Measurements from ENCODE around the gene TENM4.

TENM4 gene

GRCh38 chr11:78935398-78936068 is 505.3 kb downstream of the TENM4 start:
- no peak for DNase-seq (ENCODE audit: low read depth)

GRCh38 chr11:78933350-78933749 is 507.5 kb downstream of the TENM4 start:
- no peak for DNase-seq (ENCODE audit: low read depth)

- DNase-seq (ENCODE audit: low read depth), result no peak
These were observed 508.1 kb downstream of the TENM4 start for GRCh38 chr11:78932757-78933156.

- no peak for DNase-seq (ENCODE audit: low read depth)
These were observed 508.9 kb downstream of the TENM4 start for GRCh38 chr11:78931891-78932290.

GRCh38 chr11:78930810-78931523 is 509.9 kb downstream of the TENM4 start:
- DNase-seq (ENCODE audit: low read depth), result no peak

GRCh38 chr11:78929906-78930220 is 511.0 kb downstream of the TENM4 start:
- DNase-seq (ENCODE audit: low read depth), result no peak

GRCh38 chr11:78929207-78929905 is 511.5 kb downstream of the TENM4 start:
- DNase-seq (ENCODE audit: low read depth), result no peak

- DNase-seq (ENCODE audit: low read depth), result no peak
These were observed 513.3 kb downstream of the TENM4 start for GRCh38 chr11:78927511-78927910.

- no peak for DNase-seq (ENCODE audit: low read depth)
These were observed 514.0 kb downstream of the TENM4 start for GRCh38 chr11:78926633-78927338.

GRCh38 chr11:78925387-78925786 is 515.4 kb downstream of the TENM4 start:
- no peak for DNase-seq (ENCODE audit: low read depth)

- DNase-seq (ENCODE audit: low read depth), result no peak
These were observed 517.8 kb downstream of the TENM4 start for GRCh38 chr11:78922859-78923625.

- DNase-seq (ENCODE audit: low read depth), result no peak
These were observed 519.3 kb downstream of the TENM4 start for GRCh38 chr11:78921509-78921908.

- DNase-seq (ENCODE audit: low read depth), result no peak
These were observed 520.5 kb downstream of the TENM4 start for GRCh38 chr11:78920329-78920728.

- no peak for DNase-seq (ENCODE audit: low read depth)
These were observed 524.1 kb downstream of the TENM4 start for GRCh38 chr11:78916759-78917158.

- no peak for DNase-seq (ENCODE audit: low read depth)
These were observed 526.3 kb downstream of the TENM4 start for GRCh38 chr11:78914503-78914902.

- DNase-seq (ENCODE audit: low read depth), result no peak
These were observed 528.1 kb downstream of the TENM4 start for GRCh38 chr11:78912778-78913177.

GRCh38 chr11:78910322-78910721 is 530.5 kb downstream of the TENM4 start:
- no peak for DNase-seq (ENCODE audit: low read depth)

GRCh38 chr11:78909386-78909785 is 531.4 kb downstream of the TENM4 start:
- DNase-seq (ENCODE audit: low read depth), result no peak

- DNase-seq (ENCODE audit: low read depth), result no peak
These were observed 533.2 kb downstream of the TENM4 start for GRCh38 chr11:78907636-78908035.

- DNase-seq (ENCODE audit: low read depth), result no peak
These were observed 534.3 kb downstream of the TENM4 start for GRCh38 chr11:78906566-78906965.

- DNase-seq (ENCODE audit: low read depth), result no peak
These were observed 535.1 kb downstream of the TENM4 start for GRCh38 chr11:78905756-78906155.
